ENCODE results near the gene MSTN.
"Not testable (repeated sequence)": the region's sequence is repeated elsewhere in the genome, so short reads cannot be mapped to it uniquely, and the experiment has no call there.

The MSTN gene

GRCh38 chr2:190063624-190064023 is 1.1 kb upstream of the MSTN start:
- DNase-seq (ENCODE audit: low read depth), result no peak

GRCh38 chr2:190062053-190062452 is 476 bp downstream of the MSTN start:
- no peak for DNase-seq (ENCODE audit: low read depth)

- DNase-seq (ENCODE audit: low read depth), result no peak
Measured at GRCh38 chr2:190060626-190061025, 1.9 kb downstream of the MSTN start.

GRCh38 chr2:190060019-190060418 is 2.5 kb downstream of the MSTN start:
- DNase-seq (ENCODE audit: low read depth), result no peak

GRCh38 chr2:190053426-190053825 is 9.1 kb downstream of the MSTN start:
- DNase-seq (ENCODE audit: low read depth), result no peak

GRCh38 chr2:190052307-190052706 is 10.2 kb downstream of the MSTN start:
- DNase-seq (ENCODE audit: low read depth), result no peak

GRCh38 chr2:190051223-190051622 is 11.3 kb downstream of the MSTN start:
- DNase-seq (ENCODE audit: low read depth), result no peak

GRCh38 chr2:190050001-190050400 is 12.5 kb downstream of the MSTN start:
- DNase-seq (ENCODE audit: low read depth), result no peak

- DNase-seq (ENCODE audit: low read depth), result no peak
Measured at GRCh38 chr2:190044866-190045265, 17.7 kb downstream of the MSTN start.

- DNase-seq (ENCODE audit: low read depth), result no peak
Measured at GRCh38 chr2:190043441-190043840, 19.1 kb downstream of the MSTN start.

- no peak for DNase-seq (ENCODE audit: low read depth)
Measured at GRCh38 chr2:190036071-190036470, 26.5 kb downstream of the MSTN start.

GRCh38 chr2:190034417-190034816 is 28.1 kb downstream of the MSTN start:
- DNase-seq (ENCODE audit: low read depth), result not testable (repeated sequence)

- DNase-seq (ENCODE audit: low read depth), result no peak
Measured at GRCh38 chr2:190031969-190032618, 30.4 kb downstream of the MSTN start.

GRCh38 chr2:190023860-190024259 is 38.7 kb downstream of the MSTN start:
- DNase-seq (ENCODE audit: low read depth), result no peak

- no peak for DNase-seq (ENCODE audit: low read depth)
Measured at GRCh38 chr2:190020720-190021119, 41.8 kb downstream of the MSTN start.

GRCh38 chr2:190017837-190018236 is 44.7 kb downstream of the MSTN start:
- DNase-seq (ENCODE audit: low read depth), result no peak

- not testable (repeated sequence) for DNase-seq (ENCODE audit: low read depth)
Measured at GRCh38 chr2:190015969-190016368, 46.6 kb downstream of the MSTN start.

Data from stimulated activated CD8-positive, alpha-beta memory T cell treated with anti-CD3 and anti-CD28 coated beads, Interleukin-12 subunit alpha, Interleukin-12 subunit beta, amount 100 ng/mL, for 4 hours (primary cell).